ENCODE measurements around the gene DEXI. TPM values are rescaled to one million over a fixed set of nuclear protein-coding genes. Genes with fewer than 3 reads are reported as not detected.

DEXI gene
- total RNA-seq, 1 donor, result 34.0 TPM

DNA sequence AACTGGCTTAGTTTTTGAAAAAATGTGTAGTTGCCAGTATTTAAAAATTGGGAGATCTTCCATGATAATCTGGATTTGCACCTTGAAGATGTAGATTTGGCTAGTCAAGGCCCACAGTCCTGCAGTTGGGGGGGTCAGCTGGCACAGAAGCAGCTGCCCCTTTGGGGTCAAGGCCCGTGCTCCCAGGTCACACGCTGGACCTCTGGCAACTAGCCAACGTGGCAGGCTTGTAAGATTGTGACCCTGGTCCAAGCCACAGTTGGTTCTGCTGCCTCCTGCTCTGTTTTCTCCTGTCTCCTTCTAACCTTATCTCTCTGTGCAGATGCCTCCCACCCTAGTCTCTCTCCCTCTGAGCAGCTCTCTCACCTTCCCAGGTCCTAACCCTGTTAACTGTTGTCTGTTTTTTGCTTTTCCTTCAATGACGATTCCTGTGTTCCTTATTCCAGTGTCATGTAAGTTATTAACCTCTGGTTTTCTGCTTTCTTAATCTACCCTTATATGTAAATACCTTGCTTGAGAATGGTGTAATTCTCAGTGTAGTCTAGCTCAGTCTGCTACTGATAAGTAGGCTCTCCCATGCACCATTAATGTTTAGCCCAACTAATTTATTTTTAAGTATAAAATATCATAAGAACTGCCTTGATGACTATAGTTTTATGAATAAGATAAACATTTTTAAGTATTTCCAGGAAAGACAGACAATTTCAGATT lies 30.0 kb upstream of the DEXI start:
- Histone ChIP-seq H3K79me2 (ENCODE audit: insufficient read depth, low read length) (no peaks in the 10 kb centered on the region), H3K4me3 (ENCODE audit: insufficient read depth, low read length) (no peak overlapping the region), H3K27me3 (ENCODE audit: insufficient read depth, low read length) (no peaks in the 10 kb centered on the region), H3K9me3 (ENCODE audit: low read depth, low read length) (no peaks in the 10 kb centered on the region), H2AFZ (ENCODE audit: low read length) (no peak overlapping the region), H3K27ac (ENCODE audit: low read depth, low read length) (no peak overlapping the region), H3K4me1 (ENCODE audit: insufficient read depth, low read length) (peaks cover 10% of the 10 kb centered on the region), H3K4me2 (ENCODE audit: insufficient read depth, low read length) (no peak overlapping the region), H4K20me1 (ENCODE audit: insufficient read depth, low read length) (peaks cover 3% of the 10 kb centered on the region), H3K36me3 (ENCODE audit: insufficient read depth, low read length) (peaks cover 18% of the 10 kb centered on the region)
- no peak for DNase-seq (ENCODE audit: insufficient read length, low spot score, missing footprints)
- TF ChIP-seq, protein P1, sequence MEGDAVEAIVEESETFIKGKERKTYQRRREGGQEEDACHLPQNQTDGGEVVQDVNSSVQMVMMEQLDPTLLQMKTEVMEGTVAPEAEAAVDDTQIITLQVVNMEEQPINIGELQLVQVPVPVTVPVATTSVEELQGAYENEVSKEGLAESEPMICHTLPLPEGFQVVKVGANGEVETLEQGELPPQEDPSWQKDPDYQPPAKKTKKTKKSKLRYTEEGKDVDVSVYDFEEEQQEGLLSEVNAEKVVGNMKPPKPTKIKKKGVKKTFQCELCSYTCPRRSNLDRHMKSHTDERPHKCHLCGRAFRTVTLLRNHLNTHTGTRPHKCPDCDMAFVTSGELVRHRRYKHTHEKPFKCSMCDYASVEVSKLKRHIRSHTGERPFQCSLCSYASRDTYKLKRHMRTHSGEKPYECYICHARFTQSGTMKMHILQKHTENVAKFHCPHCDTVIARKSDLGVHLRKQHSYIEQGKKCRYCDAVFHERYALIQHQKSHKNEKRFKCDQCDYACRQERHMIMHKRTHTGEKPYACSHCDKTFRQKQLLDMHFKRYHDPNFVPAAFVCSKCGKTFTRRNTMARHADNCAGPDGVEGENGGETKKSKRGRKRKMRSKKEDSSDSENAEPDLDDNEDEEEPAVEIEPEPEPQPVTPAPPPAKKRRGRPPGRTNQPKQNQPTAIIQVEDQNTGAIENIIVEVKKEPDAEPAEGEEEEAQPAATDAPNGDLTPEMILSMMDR (IDR thresholded peaks at IDR 0.05; ENCODE audit: extremely low read depth, low read depth, low read length), result no peak

DNA sequence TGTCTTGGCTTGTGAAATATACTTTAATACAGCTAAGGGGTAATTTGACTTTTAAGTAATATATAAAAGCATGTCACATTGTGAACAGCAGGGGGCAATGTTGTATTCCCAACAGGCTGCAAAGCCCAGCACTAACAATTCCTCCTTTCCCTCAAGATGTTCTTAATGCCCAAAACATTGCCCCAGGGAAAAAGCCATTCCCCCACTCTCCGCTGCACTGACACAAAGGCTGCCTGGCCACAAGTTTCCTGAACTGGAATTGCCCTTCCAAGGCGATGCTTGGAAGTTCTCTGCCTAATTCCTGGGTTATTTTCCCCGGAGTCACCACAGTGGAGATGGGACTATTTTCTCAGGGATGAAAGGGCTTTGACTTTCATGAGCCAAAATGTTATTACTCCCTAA lies 29.3 kb upstream of the DEXI start:
- peaks cover 15% of the 10 kb centered on the region for H3K36me3 ChIP-seq (ENCODE audit: insufficient read depth, low read length)

DNA sequence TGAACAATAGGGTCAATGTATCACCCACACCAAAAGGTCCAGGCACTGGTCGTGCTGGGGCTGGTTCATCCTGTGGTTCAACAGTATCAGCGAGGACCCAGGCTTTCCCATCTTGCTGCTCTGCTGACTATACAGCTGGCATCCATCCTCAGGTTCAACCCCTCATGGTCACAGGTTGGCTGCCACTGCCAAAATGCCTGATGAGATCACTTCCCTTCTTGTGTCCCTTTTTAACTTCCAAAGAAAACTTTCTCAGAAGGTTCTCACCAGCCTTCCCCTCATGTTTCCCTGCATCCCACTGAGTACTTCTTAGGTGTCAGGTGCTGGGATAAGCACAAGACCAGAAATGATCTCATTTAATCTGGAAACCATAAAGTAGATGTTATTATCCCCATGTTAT lies 27.8 kb upstream of the DEXI start:
- Histone ChIP-seq H3K36me3 (ENCODE audit: insufficient read depth, low read length) (peaks cover 15% of the 10 kb centered on the region), H2AFZ (ENCODE audit: low read length) (no peak overlapping the region), H4K20me1 (ENCODE audit: insufficient read depth, low read length) (peaks cover 6% of the 10 kb centered on the region), H3K27me3 (ENCODE audit: insufficient read depth, low read length) (no peaks in the 10 kb centered on the region), H3K79me2 (ENCODE audit: insufficient read depth, low read length) (peaks cover under 1% of the 10 kb centered on the region), H3K27ac (ENCODE audit: low read depth, low read length) (no peak overlapping the region), H3K9me3 (ENCODE audit: low read depth, low read length) (no peaks in the 10 kb centered on the region), H3K4me2 (ENCODE audit: insufficient read depth, low read length) (no peak overlapping the region), H3K4me1 (ENCODE audit: insufficient read depth, low read length) (peaks cover 10% of the 10 kb centered on the region), H3K4me3 (ENCODE audit: insufficient read depth, low read length) (no peak overlapping the region)
- TF ChIP-seq, protein P1 (IDR thresholded peaks at IDR 0.05; ENCODE audit: extremely low read depth, low read depth, low read length), result no peak
- no peak for DNase-seq (ENCODE audit: insufficient read length, low spot score, missing footprints)

More for the DNA sequence above, 29.3 kb upstream of the DEXI start:
- H3K27ac ChIP-seq (ENCODE audit: low read depth, low read length), result no peak overlapping the region
- H3K27me3 ChIP-seq (ENCODE audit: insufficient read depth, low read length), result no peaks in the 10 kb centered on the region
- H3K79me2 ChIP-seq (ENCODE audit: insufficient read depth, low read length), result no peaks in the 10 kb centered on the region
- H3K4me2 ChIP-seq (ENCODE audit: insufficient read depth, low read length), result no peak overlapping the region
- H3K9me3 ChIP-seq (ENCODE audit: low read depth, low read length), result no peaks in the 10 kb centered on the region
- H3K4me3 ChIP-seq (ENCODE audit: insufficient read depth, low read length), result no peak overlapping the region
- peaks cover 3% of the 10 kb centered on the region for H4K20me1 ChIP-seq (ENCODE audit: insufficient read depth, low read length)
- peak; percentile 92 for DNase-seq (ENCODE audit: insufficient read length, low spot score, missing footprints)
- peaks cover 10% of the 10 kb centered on the region for H3K4me1 ChIP-seq (ENCODE audit: insufficient read depth, low read length)
- TF ChIP-seq, protein P1 (IDR thresholded peaks at IDR 0.05; ENCODE audit: extremely low read depth, low read depth, low read length), result peak; percentile 77
- H2AFZ ChIP-seq (ENCODE audit: low read length), result no peak overlapping the region

DNA sequence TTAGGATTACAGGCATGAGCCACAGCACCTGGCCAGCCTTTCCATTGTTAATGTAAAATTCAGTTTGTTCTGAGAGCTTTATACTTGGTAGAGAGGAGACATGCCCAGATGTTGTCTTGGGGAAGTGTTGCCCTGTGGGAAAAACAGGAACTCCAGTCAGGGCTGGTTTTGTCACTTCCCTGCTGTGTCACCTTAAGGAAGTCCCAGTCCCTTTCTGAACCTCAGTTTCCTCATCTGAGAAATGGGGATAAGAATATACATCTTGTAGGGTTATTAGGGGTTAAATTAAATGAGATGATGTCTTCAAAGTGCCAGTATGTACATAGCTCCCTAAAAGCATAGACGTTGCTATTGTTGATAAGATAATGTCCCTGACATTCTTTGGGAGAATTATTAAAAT lies 27.3 kb upstream of the DEXI start:
- Histone ChIP-seq H3K4me1 (ENCODE audit: insufficient read depth, low read length) (peaks cover 10% of the 10 kb centered on the region), H3K36me3 (ENCODE audit: insufficient read depth, low read length) (peaks cover 15% of the 10 kb centered on the region), H2AFZ (ENCODE audit: low read length) (no peak overlapping the region), H3K27ac (ENCODE audit: low read depth, low read length) (no peak overlapping the region), H3K4me2 (ENCODE audit: insufficient read depth, low read length) (no peak overlapping the region), H3K9me3 (ENCODE audit: low read depth, low read length) (no peaks in the 10 kb centered on the region), H3K27me3 (ENCODE audit: insufficient read depth, low read length) (no peaks in the 10 kb centered on the region), H4K20me1 (ENCODE audit: insufficient read depth, low read length) (peaks cover 11% of the 10 kb centered on the region), H3K4me3 (ENCODE audit: insufficient read depth, low read length) (no peak overlapping the region), H3K79me2 (ENCODE audit: insufficient read depth, low read length) (peaks cover 3% of the 10 kb centered on the region)
- DNase-seq (ENCODE audit: insufficient read length, low spot score, missing footprints), result no peak
- TF ChIP-seq, protein P1 (IDR thresholded peaks at IDR 0.05; ENCODE audit: extremely low read depth, low read depth, low read length), result no peak
